Type B pancreatic cell (in vitro differentiated cells): ENCODE measurements around the gene ADGRL3. TPM values are rescaled to one million over a fixed set of nuclear protein-coding genes. Genes with fewer than 3 reads are reported as not detected.

Experiments
- DNase-seq: peaks from one replicate; pipeline ENCODE4 v3.0.0; 2021; ENCODE audit warnings: mixed read lengths; ENCODE audit not compliant: unreplicated experiment; ENCODE audit errors: extremely low spot score
- H3K27ac Mint-ChIP-seq: 2 replicates; pipeline ENCODE4 v1.8.0; 2021; ENCODE audit warnings: mild to moderate bottlenecking, mixed read lengths
- H3K27me3 Mint-ChIP-seq: 2 replicates; pipeline ENCODE4 v1.8.0; 2021; ENCODE audit warnings: mixed read lengths
- H3K36me3 Mint-ChIP-seq: 2 replicates; pipeline ENCODE4 v1.8.0; 2021; ENCODE audit warnings: mixed read lengths
- H3K4me1 Mint-ChIP-seq: one replicate; pipeline ENCODE4 v1.8.0; 2021; ENCODE audit warnings: mixed read lengths; ENCODE audit not compliant: unreplicated experiment
- H3K4me3 Mint-ChIP-seq: 2 replicates; pipeline ENCODE4 v1.8.0; 2021; ENCODE audit warnings: mild to moderate bottlenecking, mixed read lengths
- H3K9me3 Mint-ChIP-seq: 2 replicates; pipeline ENCODE4 v1.8.0; 2021; ENCODE audit warnings: mixed read lengths
- total RNA-seq: library from RNA; stranded (reverse); gene quantifications from 2 replicates; pipeline ENCODE4 v1.2.1, GENCODE V29; 2021; ENCODE audit warnings: low replicate concordance
- TF ChIP-seq, protein P1 (sequence below): fragments of 200-600 bp; sonication (generic); conservative IDR thresholded peaks from 2 replicates; pipeline ENCODE4 v1.5.0; 2021; ENCODE audit warnings: antibody characterized with exemption, mild to moderate bottlenecking

The ADGRL3 gene
- total RNA-seq, 1 donor from 2014 or later: 53.5 TPM

DNA sequence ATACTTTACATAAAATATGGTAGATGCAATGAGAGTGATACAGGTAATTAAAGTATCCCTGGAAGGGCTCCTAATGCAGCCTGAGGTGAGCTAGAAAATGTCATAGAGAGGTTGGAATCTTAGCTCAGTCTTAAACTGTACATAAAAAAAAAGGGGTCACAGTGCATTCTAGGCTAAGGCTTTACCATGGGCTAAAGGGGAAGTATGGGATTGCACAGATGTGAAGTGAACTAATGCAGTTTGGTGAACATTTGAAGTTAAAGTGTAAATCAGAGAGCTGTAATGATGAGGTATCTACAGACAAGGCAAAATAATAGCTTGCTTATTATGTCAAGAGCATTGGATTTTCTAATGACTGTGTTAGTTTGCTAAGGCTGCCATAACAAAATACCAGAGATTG is 405.9 kb downstream of the ADGRL3 start:
- no peak for DNase-seq
- H3K27me3 Mint-ChIP-seq: no peaks in the 10 kb centered on the region
- no peak overlapping the region for H3K4me3 Mint-ChIP-seq
- TF ChIP-seq, protein P1, sequence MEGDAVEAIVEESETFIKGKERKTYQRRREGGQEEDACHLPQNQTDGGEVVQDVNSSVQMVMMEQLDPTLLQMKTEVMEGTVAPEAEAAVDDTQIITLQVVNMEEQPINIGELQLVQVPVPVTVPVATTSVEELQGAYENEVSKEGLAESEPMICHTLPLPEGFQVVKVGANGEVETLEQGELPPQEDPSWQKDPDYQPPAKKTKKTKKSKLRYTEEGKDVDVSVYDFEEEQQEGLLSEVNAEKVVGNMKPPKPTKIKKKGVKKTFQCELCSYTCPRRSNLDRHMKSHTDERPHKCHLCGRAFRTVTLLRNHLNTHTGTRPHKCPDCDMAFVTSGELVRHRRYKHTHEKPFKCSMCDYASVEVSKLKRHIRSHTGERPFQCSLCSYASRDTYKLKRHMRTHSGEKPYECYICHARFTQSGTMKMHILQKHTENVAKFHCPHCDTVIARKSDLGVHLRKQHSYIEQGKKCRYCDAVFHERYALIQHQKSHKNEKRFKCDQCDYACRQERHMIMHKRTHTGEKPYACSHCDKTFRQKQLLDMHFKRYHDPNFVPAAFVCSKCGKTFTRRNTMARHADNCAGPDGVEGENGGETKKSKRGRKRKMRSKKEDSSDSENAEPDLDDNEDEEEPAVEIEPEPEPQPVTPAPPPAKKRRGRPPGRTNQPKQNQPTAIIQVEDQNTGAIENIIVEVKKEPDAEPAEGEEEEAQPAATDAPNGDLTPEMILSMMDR: no peak
- no peaks in the 10 kb centered on the region for H3K4me1 Mint-ChIP-seq
- no peak overlapping the region for H3K27ac Mint-ChIP-seq
- H3K36me3 Mint-ChIP-seq: peaks cover 10% of the 10 kb centered on the region
- H3K9me3 Mint-ChIP-seq: peaks cover 8% of the 10 kb centered on the region

DNA sequence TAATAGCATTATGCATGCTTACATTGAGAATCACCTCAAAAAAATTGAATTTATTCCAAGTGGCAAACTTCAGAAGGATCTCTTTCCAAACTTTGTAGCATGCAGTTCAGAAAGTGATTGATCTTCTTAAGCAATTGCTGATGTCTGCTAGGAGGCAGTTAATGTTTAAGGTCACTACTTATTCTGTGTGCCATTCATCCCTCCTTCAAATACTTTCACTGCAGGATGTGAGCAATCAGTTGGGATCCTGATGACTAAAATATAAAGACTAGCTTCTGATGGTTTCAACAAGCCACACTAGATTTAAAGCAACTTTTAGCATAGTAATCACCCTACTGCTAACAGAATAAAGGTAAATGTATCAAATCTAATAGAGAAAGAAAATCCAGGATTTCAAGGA is 414.1 kb downstream of the ADGRL3 start:
- peaks cover 6% of the 10 kb centered on the region for H3K4me1 Mint-ChIP-seq
- peaks cover 5% of the 10 kb centered on the region for H3K9me3 Mint-ChIP-seq
- no peak for DNase-seq
- H3K36me3 Mint-ChIP-seq: no peaks in the 10 kb centered on the region
- H3K27me3 Mint-ChIP-seq: no peaks in the 10 kb centered on the region
- no peak overlapping the region for H3K27ac Mint-ChIP-seq
- H3K4me3 Mint-ChIP-seq: peak overlapping the region; percentile 22
- TF ChIP-seq, protein P1: no peak

DNA sequence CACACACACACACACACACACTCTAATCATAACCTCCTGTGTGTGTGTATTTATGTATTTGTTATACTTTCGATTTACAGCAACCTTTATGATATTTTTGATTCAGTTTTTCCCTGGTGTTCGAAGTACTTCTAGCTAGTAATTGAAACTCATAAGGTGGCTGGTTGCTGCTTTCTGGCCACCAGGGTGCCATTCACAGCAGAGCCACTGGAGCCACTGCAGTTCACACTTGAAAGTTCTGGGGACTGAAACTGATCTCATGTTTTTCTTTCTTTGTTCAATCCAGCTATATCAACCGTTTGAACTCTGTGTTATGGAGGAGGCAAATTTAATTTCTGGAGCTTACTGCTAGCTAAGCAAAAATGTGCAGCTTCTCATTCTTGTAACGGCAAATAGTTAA is 419.4 kb downstream of the ADGRL3 start:
- Mint-ChIP-seq H3K4me1 (peaks cover 4% of the 10 kb centered on the region), H3K27me3 (no peaks in the 10 kb centered on the region), H3K9me3 (peaks cover 5% of the 10 kb centered on the region), H3K27ac (no peak overlapping the region), H3K4me3 (peak overlapping the region; percentile 27), H3K36me3 (no peaks in the 10 kb centered on the region)
- no peak for DNase-seq
- TF ChIP-seq, protein P1: peak; percentile 67

DNA sequence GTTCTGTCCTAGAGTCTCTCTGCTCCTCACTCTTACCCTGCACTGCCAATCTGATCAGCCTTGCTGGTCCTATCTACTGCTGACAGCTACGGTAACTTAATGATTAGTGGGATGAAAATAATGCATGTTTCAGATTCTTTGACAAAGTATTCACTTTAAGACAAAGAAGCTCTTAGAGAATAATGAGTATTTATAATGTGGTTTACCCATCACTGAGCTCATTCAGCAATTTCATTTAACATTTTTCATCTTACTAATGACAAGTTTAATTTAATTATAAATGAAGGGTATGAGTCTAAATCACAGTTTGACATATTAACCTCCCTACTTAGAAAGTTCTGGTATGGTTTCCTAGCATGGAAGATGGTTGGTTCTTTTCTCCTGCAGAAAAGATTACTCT is 428.2 kb downstream of the ADGRL3 start:
- H3K27ac Mint-ChIP-seq: no peak overlapping the region
- H3K4me1 Mint-ChIP-seq: peaks cover 10% of the 10 kb centered on the region
- H3K4me3 Mint-ChIP-seq: no peak overlapping the region
- H3K9me3 Mint-ChIP-seq: no peaks in the 10 kb centered on the region
- TF ChIP-seq, protein P1: no peak
- no peak for DNase-seq
- H3K36me3 Mint-ChIP-seq: peaks cover 7% of the 10 kb centered on the region
- H3K27me3 Mint-ChIP-seq: no peaks in the 10 kb centered on the region

DNA sequence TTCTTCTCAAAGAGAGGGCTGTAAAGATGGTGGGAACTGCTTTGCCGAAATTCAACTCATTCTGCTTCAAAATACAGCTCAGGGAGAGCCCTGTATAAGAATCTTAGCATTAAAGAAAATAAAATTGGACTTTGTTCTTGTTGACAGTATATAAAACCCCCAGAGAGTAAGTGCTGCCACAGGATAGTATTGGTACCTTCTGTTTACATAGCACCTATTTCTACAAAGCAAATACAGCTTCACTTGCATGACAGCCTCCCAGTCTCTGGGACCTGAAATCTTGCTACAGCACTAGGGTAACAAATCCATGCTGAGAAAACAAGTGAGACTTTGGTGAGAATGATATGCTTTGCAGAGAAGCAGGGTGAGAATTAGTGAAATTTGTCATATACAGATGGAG is 428.6 kb downstream of the ADGRL3 start:
- H3K9me3 Mint-ChIP-seq: no peaks in the 10 kb centered on the region
- no peak overlapping the region for H3K27ac Mint-ChIP-seq
- TF ChIP-seq, protein P1: no peak
- no peak overlapping the region for H3K4me3 Mint-ChIP-seq
- H3K27me3 Mint-ChIP-seq: no peaks in the 10 kb centered on the region
- no peak for DNase-seq
- H3K36me3 Mint-ChIP-seq: peaks cover 7% of the 10 kb centered on the region
- H3K4me1 Mint-ChIP-seq: peaks cover 10% of the 10 kb centered on the region

DNA sequence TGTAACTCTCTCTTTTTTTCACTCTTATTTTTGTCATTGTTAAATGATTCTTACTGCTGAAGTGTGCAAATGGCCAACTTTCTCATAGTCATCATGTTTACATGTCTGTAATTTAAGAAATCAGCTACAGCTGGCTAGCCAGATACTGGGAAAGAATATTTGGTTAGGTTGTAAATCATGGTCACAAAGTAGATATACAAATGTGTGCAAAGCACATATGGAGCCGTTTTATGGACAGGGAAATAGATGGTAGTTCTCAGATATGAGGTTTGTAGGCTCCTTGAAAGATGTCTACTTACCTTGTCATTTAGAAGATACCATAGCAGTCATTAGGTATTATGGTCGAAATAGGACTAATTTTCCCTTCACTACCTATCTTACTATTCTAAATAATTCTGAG is 430.4 kb downstream of the ADGRL3 start:
- Mint-ChIP-seq H3K4me1 (peaks cover 10% of the 10 kb centered on the region), H3K27me3 (no peaks in the 10 kb centered on the region), H3K36me3 (peaks cover 7% of the 10 kb centered on the region), H3K9me3 (no peaks in the 10 kb centered on the region), H3K4me3 (no peak overlapping the region), H3K27ac (no peak overlapping the region)
- no peak for DNase-seq
- TF ChIP-seq, protein P1: no peak
